Endothelial cell of umbilical vein (primary cell): Measurements from ENCODE around the gene DYRK1B. TPM values are rescaled to one million over a fixed set of nuclear protein-coding genes. Genes with fewer than 3 reads are reported as not detected.

Experiments
- BruUV-seq: library from RNA; stranded (reverse); fragments of 400-500 nt; replicated peaks from 2 replicates; lab custom pipeline; 2021; lab: Mats Ljungman, UMichigan
- CTCF ChIA-PET: fragments of 300-600, 350-600 bp; sonication (Branson Sonifier 250); formaldehyde crosslinking; loops from one replicate; lab custom pipeline; 2021; ENCODE audit warnings: antibody characterized with exemption, inconsistent platforms; lab: Charles Lee
- POLR2A ChIA-PET: fragments of 300-600, 350-600 bp; sonication (Branson Sonifier 250); formaldehyde crosslinking; loops from one replicate; lab custom pipeline; 2021; ENCODE audit warnings: antibody characterized with exemption, inconsistent platforms; lab: Charles Lee
- DNase-seq: peaks from one replicate; pipeline ENCODE4 v3.0.0-alpha.2; 2011; ENCODE audit warnings: low read depth, low spot score
- FAIRE-seq: peaks from 2 replicates; lab custom pipeline; 2011; peaks lifted over from hg19 to GRCh38; lab: Jason Lieb, UNC
- H2AFZ ChIP-seq: 2 replicates; pipeline ENCODE4 v1.6.0; 2012; ENCODE audit warnings: low read depth, low read length, control low read depth, inconsistent platforms
- H3K27ac ChIP-seq: 2 replicates; pipeline ENCODE4 v1.5.1; 2011; ENCODE audit warnings: low read depth, mild to moderate bottlenecking, control low read depth, low read length, moderate library complexity; ENCODE audit not compliant: insufficient read depth
- H3K27me3 ChIP-seq, 2 experiments: 2 replicates each; pipeline versions ENCODE4 v1.6.0 to v1.6.1; 2011; ENCODE audit warnings: low read length in 2 of 2, mixed read lengths in 1 of 2; ENCODE audit not compliant: control insufficient read depth in 2 of 2, insufficient read depth in 2 of 2
- H3K36me3 ChIP-seq, 2 experiments: 2 replicates in 1 of 2; 3 replicates in 1 of 2; pipeline ENCODE4 v1.5.1; 2011; ENCODE audit warnings: low read length in 2 of 2, mild to moderate bottlenecking in 1 of 2, moderate library complexity in 1 of 2; ENCODE audit not compliant: control insufficient read depth in 2 of 2, insufficient read depth in 2 of 2; ENCODE audit errors: extremely low read depth in 1 of 2
- H3K4me1 ChIP-seq: 3 replicates; pipeline ENCODE4 v1.5.1; 2011; ENCODE audit warnings: mild to moderate bottlenecking, low read length; ENCODE audit not compliant: control insufficient read depth, insufficient read depth; ENCODE audit errors: extremely low read depth
- H3K4me2 ChIP-seq: 2 replicates; pipeline ENCODE4 v1.6.1; 2011; ENCODE audit warnings: low read length, control low read depth, mixed read lengths; ENCODE audit not compliant: insufficient read depth
- H3K4me3 ChIP-seq, 3 experiments: fragments of 200-600 bp in 1 of 3; sonication (generic), shearing (Covaris generic) in 1 of 3; replicated peaks in 1 of 3; 2 replicates each; pipeline ENCODE4 v1.5.1; 2011 to 2016; ENCODE audit warnings: control low read depth in 3 of 3, low read length in 3 of 3, mild to moderate bottlenecking in 2 of 3, inconsistent platforms in 1 of 3, low read depth in 1 of 3, moderate library complexity in 1 of 3; ENCODE audit not compliant: insufficient read depth in 1 of 3
- H3K79me2 ChIP-seq: 2 replicates; pipeline ENCODE4 v1.6.0; 2012; ENCODE audit warnings: low read length, inconsistent platforms; ENCODE audit not compliant: control insufficient read depth, insufficient read depth
- H3K9ac ChIP-seq: replicated peaks from 2 replicates; pipeline ENCODE3; 2011; ENCODE audit warnings: low read length, control low read depth; ENCODE audit not compliant: insufficient read depth; ENCODE audit errors: extremely low read depth
- H3K9me1 ChIP-seq: replicated peaks from 3 replicates; pipeline ENCODE4 v1.6.0; 2011; ENCODE audit warnings: mild to moderate bottlenecking, low read length; ENCODE audit not compliant: control insufficient read depth, insufficient read depth; ENCODE audit errors: extremely low read depth
- H3K9me3 ChIP-seq: replicated peaks from 2 replicates; pipeline ENCODE4 v1.5.1; 2012; ENCODE audit warnings: low read length, inconsistent platforms; ENCODE audit not compliant: control insufficient read depth, insufficient read depth
- H4K20me1 ChIP-seq: replicated peaks from 2 replicates; pipeline ENCODE3; 2011; ENCODE audit warnings: mild to moderate bottlenecking, low read length; ENCODE audit not compliant: control insufficient read depth, insufficient read depth; ENCODE audit errors: extremely low read depth
- CTCF ChIP-seq, 2 donors: IDR thresholded peaks; 1 replicate in 1 of 2; 2 replicates in 1 of 2; pipeline ENCODE4 v1.5.1; 2011; ENCODE audit warnings: low read length in 2 of 2, mild to moderate bottlenecking in 2 of 2, moderate library complexity in 2 of 2, control low read depth in 1 of 2, inconsistent platforms in 1 of 2, low read depth in 1 of 2; ENCODE audit not compliant: insufficient read depth in 1 of 2; ENCODE audit errors: extremely low read depth in 1 of 2
- EZH2 ChIP-seq: IDR thresholded peaks from 2 replicates; pipeline ENCODE4 v1.6.1; 2012; ENCODE audit warnings: borderline replicate concordance, low read depth, mild to moderate bottlenecking, moderate library complexity, low read length, inconsistent platforms; ENCODE audit not compliant: severe bottlenecking
- FOS ChIP-seq: IDR thresholded peaks from 2 replicates; pipeline ENCODE4 v1.6.1; 2011; ENCODE audit warnings: mild to moderate bottlenecking, low read length, moderate library complexity, borderline replicate concordance; ENCODE audit not compliant: insufficient read depth
- GATA2 ChIP-seq: IDR thresholded peaks from 2 replicates; pipeline ENCODE4 v1.7.0; 2011; ENCODE audit warnings: low read depth, mild to moderate bottlenecking, moderate library complexity, mixed read lengths, low read length; ENCODE audit not compliant: insufficient read length, insufficient read depth
- JUN ChIP-seq: IDR thresholded peaks from 2 replicates; pipeline ENCODE4 v1.6.1; 2011; ENCODE audit warnings: borderline replicate concordance, low read depth; ENCODE audit not compliant: insufficient read length, insufficient read depth
- MAX ChIP-seq: IDR thresholded peaks from 2 replicates; pipeline ENCODE4 v1.6.1; 2011; ENCODE audit not compliant: insufficient read depth, insufficient read length
- MYC ChIP-seq: IDR thresholded peaks from one replicate; pipeline ENCODE4 v1.6.1; 2011; ENCODE audit warnings: mild to moderate bottlenecking, low read depth, low read length
- POLR2A ChIP-seq: IDR thresholded peaks from 2 replicates; pipeline ENCODE4 v1.6.1; 2012; ENCODE audit warnings: low read depth, mild to moderate bottlenecking, control low read depth, low read length
- POLR2AphosphoS5 ChIP-seq: IDR thresholded peaks from 2 replicates; pipeline ENCODE4 v1.6.1; 2012; ENCODE audit warnings: low read depth, mild to moderate bottlenecking, control low read depth, low read length, moderate library complexity; ENCODE audit not compliant: insufficient read depth
- dilution Hi-C: fragments of 300-500 bp; cut with MboI; formaldehyde crosslinking; loops from one replicate; pipeline ENCODE4 v1.15.0; 2019; ENCODE audit warnings: low sequenced_read_pairs; ENCODE audit not compliant: extremely low pct_ligation_motif_present
- intact Hi-C: fragments of 100-400 bp; cut with micrococcal nuclease; formaldehyde crosslinking; loops from one replicate; pipeline ENCODE4 v1.10.0; 2022
- polyA plus RNA-seq, 4 experiments: library from polyadenylated mRNA; depleted of rRNA in 3 of 4; stranded (reverse) in 3 of 4; unstranded in 1 of 4; fragments of >200 nt; gene quantifications; 2 replicates each; pipeline versions ENCODE4 v1.2.1 to v1.2.3, GENCODE V29; 2011 to 2012; ENCODE audit warnings: missing spikeins in 1 of 4
- total RNA-seq: library from RNA; stranded (reverse); gene quantifications from 2 replicates; pipeline ENCODE4 v1.2.3, GENCODE V29; 2021

Gene DYRK1B
- total and polyA plus RNA-seq, 2 donors (not counting 3 experiments of a cell fraction or from before 2014, with no cell fraction given), result 17.7 to 30.8 TPM

GRCh38 chr19:39871362-39871761 is 37.4 kb upstream of the DYRK1B start:
- H2AFZ ChIP-seq, result no peak overlapping the region
- ChIA-PET CTCF (no interaction called here), POLR2A (no interaction called here)
- no peak overlapping the region for H3K4me2 ChIP-seq
- dilution Hi-C loops (no loop called here), intact Hi-C loops (no loop called here)
- no peak overlapping the region for H3K4me3 ChIP-seq
- H3K79me2 ChIP-seq, result no peaks in the 10 kb centered on the region
- H3K9me1 ChIP-seq, result no peaks in the 10 kb centered on the region
- FAIRE-seq, result no peak
- H3K4me1 ChIP-seq, result no peaks in the 10 kb centered on the region
- H3K9ac ChIP-seq, result no peak overlapping the region
- H4K20me1 ChIP-seq, result no peaks in the 10 kb centered on the region
- TF ChIP-seq CTCF (IDR thresholded peaks at IDR 0.05; ENCODE audit: extremely low read depth in 1 of 2, insufficient read depth in 1 of 2, low read depth in 1 of 2, low read length in 2 of 2) (no peak), POLR2A (no peak), POLR2AphosphoS5 (no peak)
- no peaks in the 10 kb centered on the region for H3K36me3 ChIP-seq
- no peaks in the 10 kb centered on the region for H3K27me3 ChIP-seq
- no peak overlapping the region for H3K27ac ChIP-seq
- no peaks in the 10 kb centered on the region for H3K9me3 ChIP-seq
- BruUV-seq, result no TSS peak
- no peak for DNase-seq

GRCh38 chr19:39870171-39870971 is 36.4 kb upstream of the DYRK1B start:
- no peak overlapping the region for H2AFZ ChIP-seq
- H3K4me1 ChIP-seq, result no peaks in the 10 kb centered on the region
- no peak for TF ChIP-seq EZH2
- TF ChIP-seq MYC, result no peak
- TF ChIP-seq MAX, result no peak
- no peak for TF ChIP-seq POLR2AphosphoS5
- TF ChIP-seq CTCF (IDR thresholded peaks at IDR 0.05; ENCODE audit: extremely low read depth in 1 of 2, insufficient read depth in 1 of 2, low read depth in 1 of 2, low read length in 2 of 2), result no peak
- no peak for TF ChIP-seq FOS
- no peak for TF ChIP-seq GATA2
- TF ChIP-seq JUN, result no peak
- TF ChIP-seq POLR2A, result no peak
- DNase-seq (no peak), FAIRE-seq (no peak)
- ChIA-PET POLR2A (no interaction called here), CTCF (no interaction called here)
- H3K4me2 ChIP-seq, result no peak overlapping the region
- no peak overlapping the region for H3K27ac ChIP-seq
- no peaks in the 10 kb centered on the region for H4K20me1 ChIP-seq
- no peaks in the 10 kb centered on the region for H3K27me3 ChIP-seq
- no TSS peak for BruUV-seq
- H3K79me2 ChIP-seq, result no peaks in the 10 kb centered on the region
- dilution Hi-C loops (no loop called here), intact Hi-C loops (no loop called here)
- no peaks in the 10 kb centered on the region for H3K9me1 ChIP-seq
- H3K4me3 ChIP-seq, result no peak overlapping the region
- H3K9me3 ChIP-seq, result no peaks in the 10 kb centered on the region
- H3K36me3 ChIP-seq, result no peaks in the 10 kb centered on the region
- H3K9ac ChIP-seq, result no peak overlapping the region
